HG03571 (cell line): ENCODE measurements around the gene GSTM3.
"Not testable (repeated sequence)": the region's sequence is repeated elsewhere in the genome, so short reads cannot be mapped to it uniquely, and the experiment has no call there.

ENCODE experiments used
- ATAC-seq: cut with Tn5 transposase; IDR thresholded peaks from one replicate; pipeline ENCODE4 v1.9.1; 2021; ENCODE audit not compliant: unreplicated experiment

GSTM3 gene

DNA sequence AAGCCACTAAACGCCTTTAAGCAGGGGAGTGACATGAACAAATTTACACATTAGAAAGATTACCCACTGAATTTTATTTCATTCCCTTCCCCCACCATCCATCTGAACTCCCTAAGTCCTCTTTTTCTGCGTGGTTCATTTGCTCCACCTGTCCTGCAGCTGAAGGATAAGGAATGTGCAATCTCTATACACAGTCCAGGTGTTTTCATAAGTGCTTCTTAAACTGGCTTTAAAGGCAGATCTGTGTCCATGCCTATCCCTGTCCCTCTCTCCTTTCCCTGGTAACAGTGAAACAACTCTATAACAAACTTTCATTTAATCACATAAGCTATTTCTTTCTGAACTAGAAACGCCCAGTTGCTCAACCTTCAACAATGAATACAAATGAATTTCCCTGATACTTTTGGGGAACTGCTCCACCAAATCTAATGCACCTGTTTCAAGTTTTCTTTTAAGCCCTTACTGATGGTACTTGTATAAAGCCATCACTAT lies 8.4 kb downstream of the GSTM3 start:
- ATAC-seq: no peak

DNA sequence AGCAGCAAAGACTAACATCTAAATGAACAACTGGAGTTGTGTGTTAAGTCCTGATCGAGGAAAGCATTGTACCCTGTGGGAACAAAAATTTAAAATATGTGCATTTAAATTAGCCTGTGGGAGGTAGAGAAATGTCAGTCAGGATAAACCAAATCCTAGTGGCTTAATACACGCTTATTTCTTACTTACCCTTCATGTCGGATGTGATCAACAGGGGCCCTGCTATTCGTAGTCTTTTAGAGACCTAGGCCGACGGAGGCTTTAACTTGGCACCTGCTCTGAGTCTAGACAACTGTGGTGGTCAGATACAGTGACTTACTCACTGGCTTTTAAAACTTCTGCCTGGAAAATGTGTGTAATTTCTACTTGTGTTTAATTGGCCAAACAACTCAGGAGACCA lies 10.2 kb downstream of the GSTM3 start:
- ATAC-seq: no peak

DNA sequence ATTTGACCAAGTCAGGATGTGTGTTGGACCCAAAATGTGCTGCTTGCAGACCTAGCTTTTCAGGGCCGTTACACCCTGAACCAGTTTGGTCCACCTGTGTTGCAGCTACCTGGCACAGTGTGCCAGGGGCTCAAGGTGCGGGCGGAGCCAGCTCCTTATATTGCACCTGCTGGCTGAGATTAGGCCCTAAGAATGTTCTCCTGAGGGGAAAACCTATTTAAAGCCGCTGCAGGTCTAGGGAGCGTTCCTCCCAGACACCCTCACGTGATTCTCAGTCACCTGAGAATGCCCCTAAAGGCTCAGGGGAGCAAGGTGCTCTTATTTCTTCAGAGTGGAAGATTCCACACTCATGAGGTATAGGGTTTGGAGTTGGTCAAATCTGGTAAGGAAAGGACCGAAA lies 12.0 kb downstream of the GSTM3 start:
- no peak for ATAC-seq

DNA sequence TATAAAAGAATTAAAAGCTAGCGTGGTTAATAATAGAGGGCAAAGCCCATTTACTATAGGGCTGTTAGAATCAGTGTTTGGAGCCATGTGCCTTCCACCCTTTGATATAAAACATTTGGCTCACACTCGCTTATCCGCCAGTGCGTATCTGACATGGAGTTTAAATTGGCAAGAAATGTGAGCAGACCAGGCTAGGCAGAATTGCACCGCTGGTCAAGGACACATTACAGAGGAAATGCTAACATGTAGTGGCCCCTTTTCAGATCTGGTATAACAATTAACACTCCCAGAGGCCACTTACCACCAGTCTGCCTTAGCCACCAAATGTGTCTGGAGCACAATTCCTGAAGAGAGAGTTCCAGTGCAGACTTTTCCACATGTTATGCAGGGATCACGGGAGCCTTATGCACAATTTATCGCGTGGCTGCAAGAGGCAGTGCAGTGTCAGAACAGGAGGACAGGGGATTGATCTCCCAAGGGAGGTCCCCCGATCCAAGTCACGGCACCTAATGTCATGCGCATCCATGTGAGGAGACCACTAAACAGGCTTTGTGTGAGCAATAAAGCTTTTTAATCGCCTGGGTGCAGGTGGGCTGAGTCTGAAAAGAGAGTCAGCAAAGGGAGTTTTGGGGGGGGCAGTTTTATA lies 14.0 kb downstream of the GSTM3 start:
- ATAC-seq: no peak

DNA sequence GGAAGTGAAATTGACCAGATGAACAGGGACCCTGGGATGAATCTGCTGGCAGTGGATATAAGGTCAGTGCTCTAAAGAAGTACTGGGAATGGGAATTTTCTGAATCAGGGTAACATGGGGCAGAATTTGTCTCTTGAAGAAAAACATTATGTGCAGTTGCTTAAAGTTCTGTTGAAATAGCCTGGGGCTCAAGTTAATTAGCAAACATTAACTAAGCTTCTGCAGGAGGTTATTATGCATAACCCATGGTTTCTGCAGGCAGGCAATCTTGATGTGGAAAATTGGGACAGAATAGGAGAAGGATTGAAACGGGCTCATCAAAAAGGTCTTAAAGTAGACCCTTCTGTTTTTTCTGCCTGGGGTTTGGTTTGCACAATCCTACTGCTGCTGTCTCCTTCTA lies 14.8 kb downstream of the GSTM3 start:
- ATAC-seq: no peak

DNA sequence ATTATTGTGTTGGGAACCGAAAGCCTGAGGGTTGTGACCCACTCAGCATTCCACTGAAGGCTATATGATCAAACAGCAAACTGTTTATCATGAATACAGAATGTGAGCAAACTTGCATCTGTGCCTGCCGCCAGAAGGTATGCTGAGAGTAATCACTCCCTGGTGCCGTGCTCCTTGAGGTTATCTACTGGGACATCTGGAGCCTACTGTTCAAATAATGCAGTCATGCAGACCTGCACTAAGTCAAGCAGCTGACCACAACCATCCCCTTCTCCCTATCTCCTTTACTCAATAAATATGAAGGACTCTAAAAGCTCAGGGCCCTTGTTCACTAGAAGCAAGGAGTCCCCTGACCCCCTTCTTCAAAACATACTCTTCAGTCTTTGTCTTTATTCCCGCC lies 15.3 kb downstream of the GSTM3 start:
- ATAC-seq: no peak

DNA sequence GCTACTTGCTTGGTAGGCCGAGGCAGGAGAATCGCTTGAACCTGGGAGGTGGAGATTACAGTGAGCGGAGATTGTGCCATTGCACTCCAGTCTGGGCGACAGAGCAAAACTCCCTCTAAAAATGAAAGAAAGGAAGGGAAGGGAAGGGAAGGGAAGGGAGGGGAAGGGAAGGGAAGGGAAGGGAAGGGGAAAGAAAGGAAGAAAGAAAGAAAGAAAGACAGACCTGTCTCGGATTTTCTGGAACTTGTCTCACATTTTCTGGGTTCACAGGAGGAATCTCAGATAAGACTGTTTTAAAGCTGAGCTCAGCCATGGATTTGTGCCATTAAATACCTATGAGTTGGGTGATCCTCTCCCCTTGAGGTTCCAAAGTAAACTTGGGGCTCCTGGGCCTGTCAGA lies 15.9 kb downstream of the GSTM3 start:
- no peak for ATAC-seq

DNA sequence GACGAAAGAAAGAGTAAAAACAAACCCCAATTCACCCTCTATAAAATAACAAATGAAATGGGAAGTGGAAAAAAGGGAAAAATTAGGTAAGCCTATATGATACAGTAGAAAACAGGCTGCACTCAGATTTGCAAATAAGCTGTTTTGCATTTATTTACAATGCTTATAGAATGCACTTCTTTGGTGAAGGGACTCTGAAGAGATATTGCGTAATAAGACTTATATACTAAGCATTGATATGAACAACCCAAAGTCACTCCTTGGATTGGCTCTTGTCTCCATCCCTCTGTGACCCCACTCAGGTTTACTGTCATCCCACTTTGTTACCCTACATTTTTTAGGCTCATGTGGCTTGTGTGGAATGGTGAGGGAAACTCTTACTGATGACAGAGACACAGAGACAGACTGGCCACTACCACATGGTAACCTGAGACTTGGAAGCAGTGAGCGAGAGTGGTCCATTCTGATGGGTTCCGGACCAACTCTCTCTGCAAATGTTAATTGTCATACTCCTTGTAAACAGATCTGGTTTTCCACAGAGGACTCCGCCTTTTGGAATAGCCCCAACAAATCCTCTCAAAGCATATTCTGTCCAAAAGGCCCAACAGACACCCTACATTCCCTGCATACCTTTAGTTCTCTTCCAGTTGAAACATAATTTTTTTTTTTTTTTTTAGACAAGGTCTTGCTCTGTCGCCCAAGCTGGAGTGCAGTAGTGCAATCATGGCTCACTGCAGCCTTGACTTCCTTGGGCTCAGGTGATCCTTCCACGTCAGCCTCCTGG lies 17.7 kb downstream of the GSTM3 start:
- ATAC-seq: no peak

DNA sequence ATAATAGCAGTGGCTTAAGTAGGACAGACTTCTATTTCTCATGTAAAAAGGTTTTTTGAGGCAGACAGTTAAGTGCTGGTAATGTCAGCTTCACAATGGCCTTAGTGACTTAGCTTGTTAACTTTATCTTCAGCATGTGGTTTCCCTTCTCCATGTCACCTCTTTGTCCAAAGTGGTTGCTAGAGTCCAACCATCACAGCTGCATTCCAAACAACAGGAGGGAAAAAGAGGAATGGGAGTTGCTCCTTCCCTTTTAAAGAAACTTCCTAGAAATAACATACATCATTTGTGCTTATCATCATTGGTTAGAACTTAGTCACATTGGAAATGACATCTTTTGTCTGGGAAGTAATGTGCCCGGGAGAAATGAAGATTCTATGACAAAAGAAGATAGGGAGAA lies 18.9 kb downstream of the GSTM3 start:
- ATAC-seq: no peak

DNA sequence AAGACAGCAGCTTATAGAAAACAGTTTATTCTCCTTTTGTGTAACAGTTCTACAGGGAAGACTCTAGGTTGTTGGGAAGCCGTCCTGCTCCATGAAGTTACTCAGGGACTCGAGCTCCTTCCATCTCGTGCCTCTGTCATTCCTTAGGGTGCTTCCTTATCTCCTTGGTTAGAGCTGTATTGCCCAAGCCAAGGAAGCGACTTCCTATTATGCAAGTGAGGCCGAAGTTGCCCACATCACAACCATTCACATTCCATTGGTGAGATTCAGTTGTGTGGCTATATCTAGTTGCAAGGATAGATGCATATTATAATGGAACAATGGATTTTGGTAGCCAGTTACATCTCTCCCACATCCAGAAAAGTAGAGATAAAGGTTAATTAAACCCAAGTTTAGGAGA lies 19.8 kb downstream of the GSTM3 start:
- no peak for ATAC-seq

DNA sequence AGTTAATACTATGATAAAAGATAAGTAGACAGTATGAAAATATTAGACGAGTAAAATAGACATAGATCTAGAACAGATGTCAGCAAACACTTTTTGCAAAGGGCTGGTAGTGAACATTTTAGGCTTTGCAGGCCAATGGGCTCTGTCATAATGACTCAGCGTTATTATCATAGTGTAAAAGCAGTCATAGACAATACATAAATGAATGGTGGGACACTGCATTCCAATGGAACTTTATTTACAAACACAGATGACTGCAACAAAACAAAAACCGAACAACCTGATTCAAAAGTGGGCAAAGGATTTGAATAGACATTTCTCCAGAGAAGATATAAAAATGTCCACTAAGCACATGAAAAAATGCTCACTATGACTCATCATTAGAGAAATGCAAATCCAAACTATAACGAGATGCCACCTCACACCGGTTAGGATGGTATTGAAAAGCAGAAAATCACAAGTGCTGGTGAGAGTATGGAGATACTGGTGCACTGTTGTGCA lies 21.5 kb downstream of the GSTM3 start:
- no peak for ATAC-seq

DNA sequence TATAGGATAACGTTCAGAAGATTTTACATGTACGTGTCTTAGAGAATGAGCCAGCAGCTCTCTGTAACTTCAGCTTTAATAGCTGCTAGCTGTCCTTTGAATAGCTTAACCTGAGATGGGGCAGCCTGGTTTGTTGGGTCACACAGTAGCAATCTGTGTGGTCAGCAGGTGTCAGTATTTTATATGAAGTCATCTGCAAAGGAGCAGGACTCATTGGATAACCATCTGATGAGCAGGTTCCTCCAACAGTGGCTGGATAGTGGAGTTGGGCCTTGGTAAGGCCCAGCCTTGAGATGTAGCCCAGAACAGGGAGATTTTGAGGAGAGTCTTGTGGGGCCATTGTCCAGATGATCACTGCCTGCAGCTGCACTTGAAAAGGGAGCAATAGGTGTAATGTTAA lies 22.3 kb downstream of the GSTM3 start:
- no peak for ATAC-seq

DNA sequence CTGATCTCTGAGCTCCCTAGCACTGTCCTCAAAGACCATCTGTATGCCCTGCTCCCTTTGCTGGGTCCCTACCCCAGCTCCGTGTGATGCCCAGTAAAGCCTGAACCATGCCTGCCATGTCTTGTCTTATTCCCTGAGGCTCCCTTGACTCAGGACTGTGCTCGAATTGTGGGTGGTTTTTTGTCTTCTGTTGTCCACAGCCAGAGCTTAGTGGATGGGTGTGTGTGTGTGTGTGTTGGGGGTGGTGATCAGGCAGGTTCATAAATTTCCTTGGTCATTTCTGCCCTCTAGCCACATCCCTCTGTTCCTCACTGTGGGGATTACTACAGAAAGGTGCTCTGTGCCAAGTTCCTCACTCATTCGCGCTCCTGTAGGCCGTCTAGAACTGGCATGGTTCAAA lies 23.1 kb downstream of the GSTM3 start:
- ATAC-seq: no peak

DNA sequence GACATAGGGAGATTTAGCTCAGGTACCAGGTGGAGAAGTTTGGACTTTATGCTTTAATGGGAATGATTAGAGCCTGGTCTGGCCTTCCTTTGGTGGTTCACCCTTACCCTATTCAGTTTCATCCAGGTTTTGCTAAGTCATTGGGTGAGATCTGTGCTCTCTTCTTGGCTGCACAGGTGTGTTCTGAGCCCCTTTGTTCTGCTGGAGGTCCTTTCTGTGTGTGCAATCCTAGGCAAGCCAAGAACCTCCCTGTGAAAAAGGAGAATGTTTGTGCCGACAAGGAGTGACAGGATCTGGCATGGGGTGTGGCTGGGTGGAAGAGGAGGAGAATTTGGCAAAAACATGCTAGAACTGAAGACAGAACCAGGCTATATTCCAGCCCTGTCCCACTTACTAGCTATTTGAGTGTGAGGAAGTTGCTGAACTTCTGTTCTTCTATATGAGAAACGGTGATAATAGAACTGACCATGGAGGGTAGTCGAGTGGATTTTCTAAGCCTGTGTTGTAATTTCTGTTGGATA lies 24.2 kb downstream of the GSTM3 start:
- no peak for ATAC-seq

DNA sequence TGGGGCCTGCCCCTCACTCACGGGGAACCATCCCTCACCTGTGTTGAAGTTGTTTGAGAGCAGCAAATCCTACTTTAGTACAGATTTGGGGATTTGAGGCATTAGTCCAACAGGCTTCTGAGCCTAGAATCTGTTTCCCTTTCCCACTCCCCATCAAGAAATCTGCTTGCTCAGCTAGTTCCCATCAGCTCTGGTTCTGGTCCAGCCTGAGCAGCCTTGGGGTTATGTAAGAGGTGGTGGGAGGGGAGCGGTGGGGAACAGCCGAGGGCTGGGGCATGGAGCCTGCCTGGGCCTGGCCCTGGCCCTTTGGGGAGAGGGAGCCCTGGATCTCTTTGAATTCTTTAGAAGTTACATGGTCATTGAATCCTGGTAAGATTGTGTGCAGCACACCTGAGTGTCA lies 24.7 kb downstream of the GSTM3 start:
- no peak for ATAC-seq

DNA sequence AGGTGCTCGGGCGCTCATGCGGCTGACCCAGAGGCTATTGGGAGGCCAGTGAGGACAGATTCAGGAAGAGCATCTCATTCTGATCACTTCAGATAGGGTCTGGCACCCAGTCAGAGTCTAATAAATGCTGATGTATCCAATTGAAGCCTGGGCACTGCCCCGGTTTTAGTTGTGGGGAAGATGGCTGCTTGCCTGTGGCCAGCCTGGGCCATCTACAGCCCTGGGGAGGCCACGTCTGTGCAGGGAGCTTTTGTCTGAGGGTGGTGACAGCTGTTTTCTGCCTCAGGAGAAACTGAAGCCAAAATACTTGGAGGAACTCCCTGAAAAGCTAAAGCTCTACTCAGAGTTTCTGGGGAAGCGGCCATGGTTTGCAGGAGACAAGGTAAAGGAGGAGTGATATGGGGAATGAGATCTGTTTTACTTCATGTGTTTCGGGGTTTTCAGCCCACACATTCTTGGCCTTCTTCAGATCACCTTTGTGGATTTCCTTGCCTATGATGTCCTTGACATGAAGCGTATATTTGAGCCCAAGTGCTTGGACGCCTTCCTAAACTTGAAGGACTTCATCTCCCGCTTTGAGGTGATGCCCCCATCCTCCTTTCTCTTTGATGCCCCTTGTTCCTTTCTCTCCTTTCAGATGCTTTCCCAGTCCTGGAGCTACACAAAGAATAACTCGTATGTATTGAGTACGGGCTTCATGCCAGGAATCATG lies 26.0 kb downstream of the GSTM3 start:
- no peak for ATAC-seq

DNA sequence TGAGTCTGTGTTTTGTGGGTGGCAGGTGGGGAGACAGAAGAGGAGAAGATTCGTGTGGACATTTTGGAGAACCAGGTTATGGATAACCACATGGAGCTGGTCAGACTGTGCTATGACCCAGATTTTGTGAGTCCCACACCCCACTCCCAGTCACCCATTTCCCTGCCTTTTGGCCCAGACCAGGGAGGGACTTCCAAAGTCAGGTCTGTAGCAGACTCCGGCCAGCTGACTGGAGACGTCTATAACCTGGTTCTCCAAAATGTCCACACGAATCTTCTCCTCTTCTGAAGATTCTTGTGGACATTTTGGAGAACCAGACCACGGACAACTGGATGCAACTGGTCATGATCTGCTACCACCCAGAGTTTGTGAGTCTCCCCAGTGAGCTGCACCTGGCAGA lies 27.2 kb downstream of the GSTM3 start:
- no peak for ATAC-seq

DNA sequence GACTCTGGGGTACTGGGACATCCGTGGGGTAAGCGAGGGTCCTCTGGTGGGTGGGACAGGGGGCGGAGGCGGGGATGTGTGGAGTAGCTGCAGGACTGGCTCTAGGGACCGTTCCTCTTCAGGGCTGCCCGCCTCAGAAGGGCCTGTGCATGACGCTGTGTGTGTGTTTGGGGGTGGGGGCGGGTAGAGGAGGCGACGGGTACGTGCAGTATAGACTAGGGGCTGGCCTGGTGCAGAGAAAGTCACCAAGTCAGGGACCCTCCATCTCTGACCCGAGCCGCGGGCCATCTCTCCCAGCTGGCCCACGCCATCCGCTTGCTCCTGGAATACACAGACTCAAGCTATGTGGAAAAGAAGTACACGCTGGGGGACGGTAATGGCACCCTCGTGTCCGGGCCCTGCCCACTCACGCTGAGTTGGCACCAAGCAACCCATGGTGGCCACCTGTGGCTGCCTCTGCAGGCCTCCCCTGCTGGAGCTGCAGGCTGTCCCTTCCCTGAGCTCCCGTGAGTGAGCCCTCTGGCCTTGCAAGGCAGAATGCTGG lies 28.4 kb downstream of the GSTM3 start:
- ATAC-seq: no peak

DNA sequence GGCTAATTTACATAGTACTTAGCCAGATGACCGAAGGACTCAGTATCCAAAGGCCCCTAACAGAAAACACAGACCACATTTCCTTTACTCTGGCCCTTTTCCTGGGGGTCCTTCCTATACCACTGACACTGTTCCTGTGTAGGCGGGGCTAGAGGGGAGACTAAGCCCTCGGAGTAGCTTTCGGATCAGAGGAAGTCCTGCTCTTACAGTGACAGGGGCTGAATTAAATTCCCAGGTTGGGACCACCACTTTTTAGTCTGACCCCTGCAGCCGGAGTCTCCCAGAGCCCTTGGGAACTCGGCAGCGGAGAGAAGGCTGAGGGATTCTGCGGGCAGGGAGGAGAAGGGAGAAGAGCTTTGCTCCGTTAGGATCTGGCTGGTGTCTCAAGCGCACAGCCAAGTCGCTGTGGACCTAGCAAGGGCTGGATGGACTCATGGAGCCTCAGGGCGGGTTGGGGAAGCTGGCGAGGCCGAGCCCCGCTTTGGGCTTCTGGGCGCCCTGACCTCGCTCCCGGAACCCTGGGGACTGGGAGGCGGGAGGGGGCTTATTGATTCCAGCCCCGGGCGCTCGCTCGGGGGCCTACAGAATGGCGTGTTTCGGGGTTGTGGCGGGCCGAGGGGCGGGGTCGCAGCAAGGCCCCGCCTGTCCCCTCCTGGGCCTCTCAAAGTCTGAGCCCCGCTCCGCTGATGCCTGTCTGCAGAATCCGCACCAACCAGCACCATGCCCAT lies 29.1 kb downstream of the GSTM3 start, which contains the start of gene GSTM5:
TSS of gene GSTM5 (plus strand) at position 659 of the 728 bp plus-strand sequence. CDS start at position 721, 62 bp downstream.
- not testable (repeated sequence) for ATAC-seq

DNA sequence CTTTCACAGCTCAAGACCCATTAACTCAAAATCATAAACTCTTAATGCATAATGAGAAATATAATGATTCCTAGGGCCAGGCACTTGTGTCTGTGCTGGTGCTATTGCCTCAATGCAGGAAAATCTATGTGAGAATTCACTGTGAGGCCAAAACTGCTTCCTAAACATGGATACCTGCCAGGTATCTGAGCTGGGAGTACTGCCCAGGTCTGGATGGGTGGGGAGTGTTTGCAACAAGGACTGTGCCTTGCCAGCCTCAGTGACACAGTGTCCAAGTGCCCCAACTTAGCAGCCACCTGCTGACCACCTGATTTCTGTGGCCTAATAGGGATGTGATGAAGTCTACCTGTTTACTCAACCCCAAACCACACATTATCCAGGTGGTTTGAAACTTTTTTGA lies 31.0 kb downstream of the GSTM3 start:
- ATAC-seq: not testable (repeated sequence)
